Measurements from ENCODE around the gene PICK1.
"Not testable (repeated sequence)": the region's sequence is repeated elsewhere in the genome, so short reads cannot be mapped to it uniquely, and the experiment has no call there.

Gene PICK1

GRCh38 chr22:38032681-38033521 is 24.3 kb upstream of the PICK1 start:
- H3K27ac ChIP-seq = no peak overlapping the region
- TF ChIP-seq, protein P1, sequence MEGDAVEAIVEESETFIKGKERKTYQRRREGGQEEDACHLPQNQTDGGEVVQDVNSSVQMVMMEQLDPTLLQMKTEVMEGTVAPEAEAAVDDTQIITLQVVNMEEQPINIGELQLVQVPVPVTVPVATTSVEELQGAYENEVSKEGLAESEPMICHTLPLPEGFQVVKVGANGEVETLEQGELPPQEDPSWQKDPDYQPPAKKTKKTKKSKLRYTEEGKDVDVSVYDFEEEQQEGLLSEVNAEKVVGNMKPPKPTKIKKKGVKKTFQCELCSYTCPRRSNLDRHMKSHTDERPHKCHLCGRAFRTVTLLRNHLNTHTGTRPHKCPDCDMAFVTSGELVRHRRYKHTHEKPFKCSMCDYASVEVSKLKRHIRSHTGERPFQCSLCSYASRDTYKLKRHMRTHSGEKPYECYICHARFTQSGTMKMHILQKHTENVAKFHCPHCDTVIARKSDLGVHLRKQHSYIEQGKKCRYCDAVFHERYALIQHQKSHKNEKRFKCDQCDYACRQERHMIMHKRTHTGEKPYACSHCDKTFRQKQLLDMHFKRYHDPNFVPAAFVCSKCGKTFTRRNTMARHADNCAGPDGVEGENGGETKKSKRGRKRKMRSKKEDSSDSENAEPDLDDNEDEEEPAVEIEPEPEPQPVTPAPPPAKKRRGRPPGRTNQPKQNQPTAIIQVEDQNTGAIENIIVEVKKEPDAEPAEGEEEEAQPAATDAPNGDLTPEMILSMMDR (IDR thresholded peaks at IDR 0.05) = no peak
- TF ChIP-seq ZFX (IDR thresholded peaks at IDR 0.05; ENCODE audit: borderline replicate concordance) = no peak

DNA sequence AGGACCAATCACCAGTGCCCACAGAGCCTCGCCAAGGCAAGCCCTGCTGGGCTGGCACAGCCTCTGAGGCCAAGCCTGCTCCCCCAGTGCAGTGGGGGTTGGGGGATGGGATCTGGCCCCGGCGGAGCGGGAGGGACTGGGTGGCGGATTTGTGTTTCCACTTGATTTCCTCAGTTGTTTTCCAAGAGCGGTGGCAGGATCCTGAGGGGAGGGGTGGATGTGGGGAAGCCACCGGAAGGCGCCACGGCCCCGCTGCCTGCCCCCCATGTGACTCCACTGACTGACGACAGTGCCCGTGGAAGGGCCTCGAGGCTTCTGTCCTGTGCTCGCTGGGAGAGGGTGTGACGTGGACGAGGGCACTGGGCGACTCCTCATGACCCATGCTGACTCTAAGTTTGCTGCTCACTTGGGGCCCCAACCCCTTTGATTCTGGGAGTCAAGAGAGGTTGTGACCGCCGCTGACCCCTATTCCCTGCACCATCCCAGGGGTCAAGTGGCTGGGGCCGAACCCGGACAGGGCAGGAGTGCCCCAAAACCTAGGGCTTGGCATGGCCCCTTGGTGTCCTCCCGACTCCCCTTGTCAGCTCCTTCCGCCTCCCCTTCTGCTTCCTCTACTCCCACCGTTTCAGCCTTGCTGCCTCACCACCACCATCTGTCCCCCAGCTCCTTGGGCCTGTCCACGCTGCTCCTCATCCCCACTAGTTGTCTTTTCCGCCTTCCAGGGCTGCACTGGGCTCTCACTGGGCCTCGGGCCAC is 23.5 kb upstream of the PICK1 start:
- no peak overlapping the region for H3K27ac ChIP-seq
- no peak for TF ChIP-seq ZFX (IDR thresholded peaks at IDR 0.05; ENCODE audit: borderline replicate concordance)
- TF ChIP-seq, protein P1 (IDR thresholded peaks at IDR 0.05) = no peak

DNA sequence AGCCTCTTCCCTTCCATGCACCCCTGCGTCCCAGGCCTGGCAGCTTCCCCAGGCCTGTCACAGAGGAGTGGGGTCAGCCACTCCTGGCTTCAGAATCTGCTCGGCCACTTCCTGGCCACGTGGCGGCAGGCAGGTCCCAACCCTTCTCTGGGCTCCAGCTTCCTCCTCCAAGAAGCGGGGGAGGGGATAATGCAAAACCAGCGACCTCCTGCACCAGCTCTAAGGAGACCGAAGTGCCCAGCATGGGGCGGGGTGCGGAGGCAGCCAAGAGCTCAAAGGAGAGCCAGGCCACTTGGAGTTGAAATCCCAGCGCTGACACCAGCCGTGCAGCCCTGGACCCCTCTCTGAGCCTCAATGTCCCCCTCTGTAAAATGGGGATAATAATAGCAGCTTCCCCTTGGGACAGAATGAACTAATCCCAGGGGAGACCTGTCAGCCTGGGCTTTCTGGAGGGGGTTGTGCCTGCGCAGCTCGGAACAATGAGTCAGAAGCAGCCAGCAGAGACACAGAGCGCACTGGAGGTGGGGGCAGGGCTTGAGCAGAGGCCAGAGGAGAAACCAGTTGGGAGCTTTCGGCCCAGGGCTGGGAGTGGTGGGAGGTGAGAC is 22.8 kb upstream of the PICK1 start:
- H3K27ac ChIP-seq = no peak overlapping the region
- TF ChIP-seq, protein P1 (IDR thresholded peaks at IDR 0.05) = no peak
- no peak for TF ChIP-seq ZFX (IDR thresholded peaks at IDR 0.05; ENCODE audit: borderline replicate concordance)

DNA sequence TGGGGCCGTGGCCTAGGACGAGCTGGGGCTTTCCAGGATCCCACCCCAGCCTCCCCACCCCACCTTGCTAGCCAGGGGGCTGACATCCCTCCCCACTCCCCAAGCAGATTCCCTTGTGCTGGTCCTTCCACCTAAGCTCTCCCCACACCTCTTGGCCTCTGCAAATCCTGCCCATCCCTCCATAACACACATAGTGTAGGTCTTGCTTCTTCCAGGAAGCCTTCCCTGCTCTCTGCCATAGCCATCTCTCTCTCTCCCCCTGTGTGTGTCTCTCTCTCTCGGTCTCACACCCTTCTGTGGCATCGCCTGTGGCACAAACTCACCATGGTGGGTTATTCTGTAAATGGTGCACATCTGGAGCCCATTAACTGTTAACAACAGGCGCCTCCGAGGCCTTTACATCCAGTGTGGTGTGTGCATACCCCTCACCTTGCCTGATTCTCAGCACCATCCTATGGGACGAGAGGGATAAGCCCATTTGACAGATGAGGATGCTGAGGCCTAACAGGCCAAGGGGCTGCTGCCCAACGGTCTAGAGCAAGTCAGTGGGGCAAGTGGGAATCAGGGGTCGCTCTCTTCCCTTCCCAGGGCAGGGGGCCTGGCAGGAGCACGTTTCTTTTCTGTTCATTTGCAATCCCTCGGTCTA is 22.2 kb upstream of the PICK1 start:
- no peak overlapping the region for H3K27ac ChIP-seq
- TF ChIP-seq ZFX (IDR thresholded peaks at IDR 0.05; ENCODE audit: borderline replicate concordance) = no peak
- TF ChIP-seq, protein P1 (IDR thresholded peaks at IDR 0.05) = no peak

GRCh38 chr22:38035530-38035885 is 21.7 kb upstream of the PICK1 start:
- TF ChIP-seq, protein P1 (IDR thresholded peaks at IDR 0.05) = no peak
- TF ChIP-seq ZFX (IDR thresholded peaks at IDR 0.05; ENCODE audit: borderline replicate concordance) = no peak
- H3K27ac ChIP-seq = no peak overlapping the region

GRCh38 chr22:38036392-38037062 is 20.7 kb upstream of the PICK1 start:
- no peak overlapping the region for H3K27ac ChIP-seq
- no peak for TF ChIP-seq ZFX (IDR thresholded peaks at IDR 0.05; ENCODE audit: borderline replicate concordance)
- TF ChIP-seq, protein P1 (IDR thresholded peaks at IDR 0.05) = no peak

- not testable (repeated sequence) for H3K27ac ChIP-seq
Measured at GRCh38 chr22:38037367-38038150, 19.6 kb upstream of the PICK1 start.

Measured in 22Rv1 (cell line).